Measurements from ENCODE around the gene CNEP1R1.

CNEP1R1 gene

GRCh38 chr16:50067290-50067853 is 42.3 kb downstream of the CNEP1R1 start:
- TF ChIP-seq CTCF (IDR thresholded peaks at IDR 0.05), result no peak
- DNase-seq (ENCODE audit: low spot score), result no peak
- peak overlapping the region; percentile 95 for H3K4me3 ChIP-seq
- H3K27ac ChIP-seq, result no peak overlapping the region

- no peak for TF ChIP-seq CTCF (IDR thresholded peaks at IDR 0.05)
- no peak overlapping the region for H3K27ac ChIP-seq
- no peak overlapping the region for H3K4me3 ChIP-seq
- no peak for DNase-seq (ENCODE audit: low spot score)
Observed at GRCh38 chr16:50068550-50068949, 43.5 kb downstream of the CNEP1R1 start.

GRCh38 chr16:50069060-50069459 is 44.0 kb downstream of the CNEP1R1 start:
- H3K27ac ChIP-seq, result no peak overlapping the region
- no peak for TF ChIP-seq CTCF (IDR thresholded peaks at IDR 0.05)
- DNase-seq (ENCODE audit: low spot score), result no peak
- H3K4me3 ChIP-seq, result no peak overlapping the region

- DNase-seq (ENCODE audit: low spot score), result no peak
- H3K4me3 ChIP-seq, result no peak overlapping the region
- no peak for TF ChIP-seq CTCF (IDR thresholded peaks at IDR 0.05)
- H3K27ac ChIP-seq, result no peak overlapping the region
Observed at GRCh38 chr16:50071075-50071671, 46.1 kb downstream of the CNEP1R1 start.

- no peak for TF ChIP-seq CTCF (IDR thresholded peaks at IDR 0.05)
- DNase-seq (ENCODE audit: low spot score), result no peak
- H3K27ac ChIP-seq, result no peak overlapping the region
Observed at GRCh38 chr16:50072730-50073129, 47.7 kb downstream of the CNEP1R1 start.

GRCh38 chr16:50079397-50080140 is 54.5 kb downstream of the CNEP1R1 start:
- H3K27ac ChIP-seq, result peak overlapping the region in 1 of 2 donors; percentile 0
- no peak for TF ChIP-seq CTCF (IDR thresholded peaks at IDR 0.05)

More at GRCh38 chr16:50072730-50073129, 47.7 kb downstream of the CNEP1R1 start:
- H3K4me3 ChIP-seq, result no peak overlapping the region

More at GRCh38 chr16:50079397-50080140, 54.5 kb downstream of the CNEP1R1 start:
- DNase-seq (ENCODE audit: low spot score), result no peak
- no peak overlapping the region for H3K4me3 ChIP-seq
